Activated naive CD4-positive, alpha-beta T cell treated with anti-CD3 and anti-CD28 coated beads for 36 hours (primary cell): ENCODE measurements around the gene NECTIN1. TPM values are rescaled to one million over a fixed set of nuclear protein-coding genes. Genes with fewer than 3 reads are reported as not detected.
"Not testable (repeated sequence)": the region's sequence is repeated elsewhere in the genome, so short reads cannot be mapped to it uniquely, and the experiment has no call there.

Source experiments
- CTCF ChIA-PET: fragments of 350-600 bp; sonication (Branson Sonifier 250); formaldehyde crosslinking; loops from one replicate; lab custom pipeline; 2021; ENCODE audit warnings: antibody characterized with exemption; lab: Charles Lee
- DNase-seq: peaks from one replicate; pipeline ENCODE4 v3.0.0-alpha.2; 2020
- H3K27ac Mint-ChIP-seq: one replicate; pipeline ENCODE4 v1.8.0; 2021; ENCODE audit warnings: mild to moderate bottlenecking, mixed read lengths
- H3K27me3 Mint-ChIP-seq: one replicate; pipeline ENCODE4 v1.8.0; 2021; ENCODE audit warnings: low read depth, mixed read lengths
- H3K36me3 Mint-ChIP-seq: one replicate; pipeline ENCODE4 v1.8.0; 2021; ENCODE audit warnings: low read depth, mixed read lengths
- H3K4me1 Mint-ChIP-seq: one replicate; pipeline ENCODE4 v1.8.0; 2021; ENCODE audit warnings: low read depth, mixed read lengths
- H3K4me3 Mint-ChIP-seq: one replicate; pipeline ENCODE4 v1.8.0; 2021; ENCODE audit warnings: mild to moderate bottlenecking, moderate library complexity, mixed read lengths
- H3K9me3 Mint-ChIP-seq: one replicate; pipeline ENCODE4 v1.8.0; 2021; ENCODE audit warnings: mixed read lengths
- intact Hi-C: fragments of 100-400 bp; cut with micrococcal nuclease; formaldehyde crosslinking; loops from one replicate; pipeline ENCODE4 v1.15.1; 2023
- total RNA-seq, 2 experiments: library from RNA; stranded (reverse); gene quantifications; one replicate each; pipeline ENCODE4 v1.2.3, GENCODE V29; 2021

Gene NECTIN1
- total RNA-seq, 2 experiments from 2014 or later, result 2.0 to 2.5 TPM

DNA sequence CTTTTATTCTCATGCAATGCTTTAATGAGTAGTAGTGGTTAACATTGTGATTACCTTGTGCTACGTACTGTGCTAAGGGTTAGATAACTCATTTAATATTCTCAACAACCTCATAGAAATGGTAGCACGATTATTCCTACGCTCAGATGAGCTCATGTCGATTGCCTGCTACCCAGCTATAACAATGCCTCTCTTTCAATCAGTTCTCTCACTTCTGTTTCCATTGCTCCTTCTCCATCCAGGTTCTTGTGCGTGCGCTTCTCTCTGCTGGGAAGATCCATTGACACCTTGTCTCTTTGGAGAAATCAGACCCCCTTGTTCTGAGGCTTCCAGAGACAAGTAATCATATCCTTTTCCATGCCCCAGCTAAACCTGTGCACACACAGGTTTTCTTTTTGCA is 120.8 kb downstream of the NECTIN1 start:
- H3K4me3 Mint-ChIP-seq, result no peak overlapping the region
- peaks cover 12% of the 10 kb centered on the region for H3K27me3 Mint-ChIP-seq
- H3K4me1 Mint-ChIP-seq, result no peaks in the 10 kb centered on the region
- no peak overlapping the region for H3K27ac Mint-ChIP-seq
- intact Hi-C loops, result no loop called here
- H3K36me3 Mint-ChIP-seq, result no peaks in the 10 kb centered on the region
- DNase-seq, result no peak
- H3K9me3 Mint-ChIP-seq, result no peaks in the 10 kb centered on the region
- CTCF ChIA-PET, result interaction anchor here (1.0 kb wide), 1 partner anchor 30 kb away, joined by 3 read pairs; no protein-coding TSS in a partner anchor

DNA sequence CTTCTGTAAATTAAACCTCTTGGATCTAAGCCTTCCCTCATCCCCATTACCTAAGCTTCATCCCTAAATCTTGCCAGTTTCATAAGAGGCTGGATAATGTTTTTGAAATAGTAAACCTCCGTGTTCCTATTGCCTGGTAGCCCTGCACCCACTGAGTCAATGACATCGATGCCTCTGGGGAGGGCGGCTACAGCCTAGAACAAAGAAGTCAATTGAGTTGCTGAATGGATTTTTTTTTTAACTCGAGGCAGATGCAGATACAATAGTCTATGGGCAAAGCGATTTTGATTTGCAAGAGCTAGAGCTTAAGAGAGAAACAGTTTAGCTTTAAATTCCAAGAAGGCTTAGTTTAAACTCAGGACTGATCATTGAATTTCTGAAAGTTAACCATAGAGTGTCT is 121.3 kb downstream of the NECTIN1 start:
- intact Hi-C loops, result no loop called here

DNA sequence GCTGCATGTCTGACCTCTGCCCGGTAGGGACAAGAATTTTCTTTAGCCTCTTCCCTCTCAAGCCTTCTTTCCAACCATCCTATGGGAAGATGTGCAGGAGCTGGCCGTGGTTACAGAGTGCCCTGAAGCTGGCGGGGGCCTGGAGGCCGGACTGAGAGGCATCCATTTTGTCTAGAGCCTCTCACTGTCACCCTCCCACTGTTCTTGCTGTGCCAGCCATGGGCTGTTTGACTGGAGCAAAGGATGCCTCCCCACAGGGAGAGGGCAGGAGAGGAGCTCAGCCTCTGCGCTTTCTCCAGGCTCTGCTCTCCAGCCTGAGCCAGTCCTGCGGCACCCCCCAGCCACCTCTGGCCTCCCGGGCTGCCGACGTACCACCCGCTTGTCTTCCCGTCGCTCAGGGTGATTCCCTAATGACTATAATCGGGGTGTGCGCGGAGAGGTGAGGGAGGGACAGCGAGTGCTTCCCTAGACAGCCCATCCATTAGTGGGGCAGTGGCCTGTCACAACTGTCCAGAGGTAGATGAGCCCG is 123.8 kb downstream of the NECTIN1 start:
- H3K36me3 Mint-ChIP-seq, result no peaks in the 10 kb centered on the region
- H3K9me3 Mint-ChIP-seq, result no peaks in the 10 kb centered on the region
- H3K4me3 Mint-ChIP-seq, result no peak overlapping the region
- CTCF ChIA-PET, result no interaction called here
- intact Hi-C loops, result no loop called here
- no peak overlapping the region for H3K27ac Mint-ChIP-seq
- peaks cover 12% of the 10 kb centered on the region for H3K27me3 Mint-ChIP-seq
- no peak for DNase-seq
- no peaks in the 10 kb centered on the region for H3K4me1 Mint-ChIP-seq

More for the DNA sequence above, 121.3 kb downstream of the NECTIN1 start:
- Mint-ChIP-seq H3K36me3 (no peaks in the 10 kb centered on the region), H3K4me3 (no peak overlapping the region), H3K27me3 (peaks cover 12% of the 10 kb centered on the region), H3K27ac (no peak overlapping the region), H3K9me3 (no peaks in the 10 kb centered on the region), H3K4me1 (no peaks in the 10 kb centered on the region)
- CTCF ChIA-PET, result interaction anchor here (0.7 to 0.9 kb wide), 2 partner anchors 47 to 133 kb away, joined by 3 read pairs; no protein-coding TSS in a partner anchor
- no peak for DNase-seq

DNA sequence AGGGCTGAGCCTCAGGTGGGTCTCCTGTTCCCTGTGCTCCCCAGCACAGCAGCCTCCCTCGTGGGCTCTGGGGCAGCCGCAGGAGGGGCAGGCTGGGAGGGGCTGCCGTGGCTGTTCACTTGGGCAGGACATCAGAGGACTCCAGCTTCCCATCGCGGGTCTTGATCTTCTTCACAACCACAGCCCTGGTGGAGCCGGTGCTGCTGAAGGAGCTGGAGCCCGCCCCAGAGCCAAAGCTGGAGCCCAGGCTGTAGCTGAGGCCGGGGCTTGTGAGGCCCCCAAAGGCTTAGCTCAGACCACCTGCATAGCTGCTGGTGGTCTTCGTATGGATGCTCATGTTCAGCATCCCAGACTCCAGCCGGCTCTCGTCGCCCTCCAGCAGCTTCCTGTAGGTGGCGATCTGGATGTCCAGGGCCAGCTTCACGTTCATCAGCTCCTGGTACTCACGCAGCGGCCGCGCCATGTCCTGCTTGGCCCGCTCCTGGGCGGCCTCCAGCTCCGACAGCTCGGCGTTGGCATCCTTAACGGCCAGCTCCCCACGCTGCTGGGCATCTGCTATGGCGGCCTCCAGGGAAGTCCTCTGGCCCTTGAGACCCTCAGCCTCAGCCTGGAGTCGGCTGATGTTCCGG is 126.1 kb downstream of the NECTIN1 start:
- intact Hi-C loops, result no loop called here
- CTCF ChIA-PET, result interaction anchor here (0.6 to 1.9 kb wide), 5 partner anchors 9 to 221 kb away, joined by 3 to 5 read pairs (median 3); no protein-coding TSS in a partner anchor
- DNase-seq, result no peak
- no peaks in the 10 kb centered on the region for H3K4me1 Mint-ChIP-seq
- peaks cover 7% of the 10 kb centered on the region for H3K27me3 Mint-ChIP-seq
- no peaks in the 10 kb centered on the region for H3K36me3 Mint-ChIP-seq
- no peak overlapping the region for H3K4me3 Mint-ChIP-seq
- no peak overlapping the region for H3K27ac Mint-ChIP-seq
- no peaks in the 10 kb centered on the region for H3K9me3 Mint-ChIP-seq

DNA sequence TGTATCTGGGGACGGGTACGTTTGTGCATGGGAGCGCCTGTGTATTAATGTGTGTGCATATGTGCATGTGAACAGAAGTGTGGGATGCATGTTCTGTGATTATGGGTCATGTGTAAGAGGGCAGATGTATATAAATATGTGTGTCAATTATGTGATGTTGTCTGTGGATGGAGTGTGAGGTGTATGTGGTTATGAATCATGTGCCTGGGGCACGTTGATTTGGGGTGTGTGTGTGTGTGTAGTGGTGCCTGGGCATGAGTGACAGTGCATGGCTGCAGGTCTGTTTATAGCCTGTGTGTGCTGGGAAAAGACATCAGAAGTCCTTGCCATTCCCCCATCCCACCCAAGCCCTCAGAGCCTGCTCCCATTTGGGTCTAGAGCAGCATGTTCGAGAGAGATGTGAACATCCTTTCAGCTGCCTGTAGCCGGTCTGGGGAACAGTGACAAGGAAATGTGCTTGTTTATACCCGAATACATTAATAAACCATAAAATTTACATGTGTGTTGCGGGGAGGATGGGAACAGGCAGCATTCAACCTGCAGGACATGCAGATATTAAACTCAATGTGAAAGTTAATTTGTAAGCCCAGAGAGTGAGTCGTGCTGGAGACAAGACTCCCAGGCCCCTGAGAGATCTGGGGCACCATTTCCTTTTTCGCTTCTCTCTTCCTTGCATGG is 129.0 kb downstream of the NECTIN1 start:
- Mint-ChIP-seq H3K36me3 (no peaks in the 10 kb centered on the region), H3K9me3 (no peaks in the 10 kb centered on the region), H3K27ac (no peak overlapping the region), H3K4me1 (no peaks in the 10 kb centered on the region), H3K4me3 (no peak overlapping the region), H3K27me3 (peaks cover 11% of the 10 kb centered on the region)
- no peak for DNase-seq
- intact Hi-C loops, result no loop called here
- CTCF ChIA-PET, result no interaction called here

DNA sequence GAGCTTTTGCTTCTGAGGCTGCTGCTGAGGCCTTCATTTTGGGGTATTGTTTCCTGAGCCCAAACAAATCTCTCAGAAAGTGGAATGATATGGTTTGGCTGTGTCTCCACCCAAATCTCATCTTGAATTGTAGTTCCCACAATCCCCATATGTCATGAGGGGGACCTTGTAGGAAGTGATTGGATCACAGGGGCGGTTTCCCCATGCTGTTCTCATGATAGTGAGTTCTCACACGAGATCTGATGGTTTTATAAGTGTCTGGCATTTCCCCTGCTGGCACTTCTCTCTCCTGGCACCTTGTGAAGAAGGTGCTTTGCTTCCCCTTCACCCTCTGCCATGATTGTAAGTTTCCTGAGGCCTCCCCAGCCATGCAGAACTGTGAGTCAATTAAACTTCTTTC is 133.1 kb downstream of the NECTIN1 start:
- H3K27ac Mint-ChIP-seq, H3K36me3 Mint-ChIP-seq, CTCF ChIA-PET, H3K4me3 Mint-ChIP-seq, DNase-seq, H3K4me1 Mint-ChIP-seq, H3K27me3 Mint-ChIP-seq, intact Hi-C loops, H3K9me3 Mint-ChIP-seq: not testable (repeated sequence)

DNA sequence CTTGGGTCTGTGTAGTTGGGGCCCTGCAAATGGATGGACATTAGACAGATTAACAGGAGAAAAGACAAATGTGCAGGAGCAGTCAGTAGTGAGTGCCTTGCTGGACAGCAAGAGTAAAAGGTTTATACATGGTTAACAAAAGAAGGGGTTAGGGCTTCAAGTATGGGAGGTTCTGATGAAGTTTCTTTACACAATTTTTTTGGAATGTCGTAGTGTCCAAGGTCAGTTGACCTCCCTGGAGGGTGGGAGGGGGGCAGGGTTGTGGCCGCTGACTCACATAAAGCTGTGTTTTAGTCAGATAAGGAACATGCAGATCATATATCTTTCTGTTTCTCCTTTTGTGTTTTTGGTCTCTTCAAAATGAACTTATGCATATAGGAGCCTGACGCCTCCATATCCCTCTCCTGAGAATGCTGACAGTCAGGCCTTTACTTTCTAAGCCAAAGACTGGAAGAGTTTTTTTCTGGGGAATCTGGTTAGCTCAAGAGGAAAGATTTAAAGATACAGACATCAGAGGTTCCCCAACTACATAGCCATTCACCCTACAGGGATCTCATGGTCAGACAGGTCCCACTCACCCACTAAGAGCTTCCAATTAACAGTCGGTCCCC is 134.3 kb downstream of the NECTIN1 start:
- CTCF ChIA-PET, result no interaction called here
- intact Hi-C loops, result no loop called here
- Mint-ChIP-seq H3K27ac (no peak overlapping the region), H3K27me3 (peaks cover 4% of the 10 kb centered on the region), H3K36me3 (no peaks in the 10 kb centered on the region), H3K4me1 (peaks cover 6% of the 10 kb centered on the region), H3K9me3 (no peaks in the 10 kb centered on the region), H3K4me3 (no peak overlapping the region)
- no peak for DNase-seq

DNA sequence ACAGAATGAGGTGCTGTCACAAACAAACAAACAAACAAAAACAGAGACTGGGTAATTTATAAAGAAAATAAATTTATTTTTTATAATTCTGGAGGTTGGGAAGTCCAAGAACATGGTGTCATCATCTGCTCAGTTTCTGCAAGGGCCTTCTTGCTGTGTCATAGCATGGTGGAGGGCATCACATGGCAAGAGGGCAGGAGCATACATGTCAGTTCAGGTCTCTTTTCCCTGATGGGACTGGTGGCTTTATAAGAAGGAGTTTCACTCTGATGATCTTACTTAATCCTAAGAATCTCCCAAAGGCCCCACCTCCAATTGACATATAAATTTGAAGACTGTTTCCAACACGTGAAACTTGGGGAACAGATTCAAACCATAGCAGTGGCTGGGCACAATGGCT is 135.7 kb downstream of the NECTIN1 start:
- DNase-seq, result no peak
- no peaks in the 10 kb centered on the region for H3K9me3 Mint-ChIP-seq
- H3K27me3 Mint-ChIP-seq, result peaks cover 5% of the 10 kb centered on the region
- H3K4me1 Mint-ChIP-seq, result peaks cover 6% of the 10 kb centered on the region
- no peak overlapping the region for H3K4me3 Mint-ChIP-seq
- intact Hi-C loops, result no loop called here
- CTCF ChIA-PET, result interaction anchor here (0.5 to 0.8 kb wide), 2 partner anchors 9 to 23 kb away, joined by 3 read pairs; no protein-coding TSS in a partner anchor
- no peak overlapping the region for H3K27ac Mint-ChIP-seq
- H3K36me3 Mint-ChIP-seq, result no peaks in the 10 kb centered on the region

DNA sequence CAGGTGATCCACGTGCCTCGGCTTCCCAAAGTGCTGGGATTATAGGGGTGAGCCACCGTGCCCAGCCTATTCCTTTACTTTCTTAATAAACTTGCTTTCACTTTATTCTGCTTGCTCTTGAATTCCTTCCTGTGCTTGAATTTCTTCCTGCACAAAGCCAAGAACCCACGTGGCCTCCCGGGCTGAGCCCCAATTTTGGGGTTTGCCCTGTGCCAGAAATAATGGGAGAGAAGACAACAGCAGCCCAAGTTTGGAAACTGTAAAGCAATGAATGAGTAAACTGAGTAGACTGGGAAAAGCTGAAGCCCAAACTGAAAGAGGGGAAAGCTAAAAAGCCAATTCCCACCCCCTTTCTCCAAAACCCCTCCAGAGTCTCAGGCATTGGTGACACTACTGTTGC is 136.4 kb downstream of the NECTIN1 start:
- no peaks in the 10 kb centered on the region for H3K36me3 Mint-ChIP-seq
- intact Hi-C loops, result no loop called here
- no peak overlapping the region for H3K27ac Mint-ChIP-seq
- H3K9me3 Mint-ChIP-seq, result peaks cover 2% of the 10 kb centered on the region
- peaks cover 6% of the 10 kb centered on the region for H3K4me1 Mint-ChIP-seq
- CTCF ChIA-PET, result interaction anchor here (0.5 kb wide), 1 partner anchor 22 kb away, joined by 3 read pairs; no protein-coding TSS in a partner anchor
- H3K27me3 Mint-ChIP-seq, result peaks cover 7% of the 10 kb centered on the region
- no peak for DNase-seq
- H3K4me3 Mint-ChIP-seq, result no peak overlapping the region

DNA sequence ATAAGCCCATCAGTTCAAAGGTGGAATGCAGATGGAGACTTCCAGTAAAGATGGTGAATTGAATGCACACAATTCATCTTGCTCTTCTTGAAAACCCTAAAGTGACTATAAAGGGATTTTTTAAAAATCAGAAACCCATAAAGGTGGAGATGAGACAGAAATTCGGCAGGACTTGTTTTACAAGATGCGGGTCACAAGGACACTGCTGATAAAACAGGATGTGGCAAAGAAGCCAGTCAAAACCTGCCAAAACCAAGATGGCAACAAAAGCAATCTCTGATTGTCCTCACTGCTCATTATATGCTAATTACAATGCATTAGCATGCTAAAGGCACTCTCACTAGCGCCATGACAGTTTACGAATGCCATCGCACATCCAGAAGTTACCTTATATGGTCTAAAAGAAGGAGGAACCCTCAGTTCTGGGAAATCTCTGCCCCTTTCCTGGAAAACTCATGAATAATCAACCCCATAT is 137.1 kb downstream of the NECTIN1 start:
- DNase-seq, result no peak
- no peaks in the 10 kb centered on the region for H3K36me3 Mint-ChIP-seq
- intact Hi-C loops, result no loop called here
- H3K4me1 Mint-ChIP-seq, result peaks cover 6% of the 10 kb centered on the region
- peaks cover 2% of the 10 kb centered on the region for H3K9me3 Mint-ChIP-seq
- no peak overlapping the region for H3K4me3 Mint-ChIP-seq
- peaks cover 9% of the 10 kb centered on the region for H3K27me3 Mint-ChIP-seq
- no peak overlapping the region for H3K27ac Mint-ChIP-seq
- CTCF ChIA-PET, result no interaction called here

DNA sequence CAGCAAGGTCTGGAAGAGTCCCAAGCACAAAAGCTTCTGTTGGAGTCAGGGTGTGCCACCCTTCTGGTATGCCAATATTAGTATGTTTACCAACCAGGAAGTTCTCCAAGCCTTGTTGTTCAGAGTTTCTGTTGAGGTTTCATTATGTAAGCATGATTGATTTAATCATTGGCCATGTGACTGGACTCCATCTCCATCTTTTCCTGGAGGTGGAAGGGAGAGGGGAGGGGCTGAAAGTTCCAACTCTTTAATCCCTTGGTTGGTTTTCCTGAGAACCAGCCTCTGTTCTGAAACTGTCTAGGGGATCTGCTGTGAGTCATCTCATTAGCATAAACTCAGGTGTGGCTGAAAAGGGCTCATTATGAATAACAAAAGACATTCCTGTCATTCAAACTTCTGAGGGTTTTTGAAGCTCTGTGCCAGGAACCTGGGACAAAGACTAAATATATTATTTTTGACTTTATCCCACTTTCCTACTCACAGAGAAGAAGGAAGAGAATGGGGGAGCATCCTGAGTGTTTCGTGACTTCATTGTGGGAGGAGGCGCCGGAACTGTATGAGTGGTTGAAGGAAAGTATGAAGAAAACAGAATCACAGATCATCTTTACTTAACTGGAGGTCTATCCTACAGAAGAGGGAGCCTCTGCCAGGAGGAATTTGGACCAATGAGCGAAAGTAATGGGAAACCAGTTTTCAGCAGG is 138.2 kb downstream of the NECTIN1 start:
- H3K4me3 Mint-ChIP-seq, result no peak overlapping the region
- H3K27ac Mint-ChIP-seq, result no peak overlapping the region
- peaks cover 2% of the 10 kb centered on the region for H3K9me3 Mint-ChIP-seq
- CTCF ChIA-PET, result interaction anchor here (0.6 kb wide), 2 partner anchors 10 to 1969 kb away, joined by 3 read pairs; no protein-coding TSS in a partner anchor
- peaks cover 18% of the 10 kb centered on the region for H3K27me3 Mint-ChIP-seq
- intact Hi-C loops, result no loop called here
- H3K4me1 Mint-ChIP-seq, result peaks cover 6% of the 10 kb centered on the region
- H3K36me3 Mint-ChIP-seq, result no peaks in the 10 kb centered on the region
- peak; percentile 25 for DNase-seq

DNA sequence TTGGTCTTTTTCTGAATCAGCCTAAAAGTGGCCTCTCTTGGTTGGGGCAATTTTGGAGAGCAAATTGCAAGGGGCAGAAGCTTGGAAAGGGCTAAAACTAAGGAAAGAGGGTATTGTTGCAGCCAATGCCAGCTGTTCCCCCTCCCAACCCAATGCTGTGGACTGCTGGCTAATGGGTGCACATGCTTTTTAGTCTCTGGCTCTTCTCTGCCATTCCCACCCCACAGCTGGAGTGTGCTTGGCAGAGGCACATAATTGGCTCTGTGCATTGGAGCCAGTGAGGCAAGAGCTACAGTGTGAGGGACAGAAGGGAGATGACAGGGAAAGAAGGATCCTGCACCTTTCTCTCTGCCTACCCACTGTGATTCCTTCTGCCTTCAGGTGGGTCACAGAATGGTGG is 140.0 kb downstream of the NECTIN1 start:
- intact Hi-C loops, result no loop called here
- peaks cover 24% of the 10 kb centered on the region for H3K27me3 Mint-ChIP-seq
- CTCF ChIA-PET, result no interaction called here
- no peak overlapping the region for H3K4me3 Mint-ChIP-seq
- DNase-seq, result no peak
- peaks cover 13% of the 10 kb centered on the region for H3K4me1 Mint-ChIP-seq
- no peak overlapping the region for H3K27ac Mint-ChIP-seq
- H3K9me3 Mint-ChIP-seq, result peaks cover 2% of the 10 kb centered on the region
- H3K36me3 Mint-ChIP-seq, result no peaks in the 10 kb centered on the region
